Lower leg skin (tissue), 3 donors: ENCODE data around the gene FOXI3.

ENCODE experiments used
- POLR2A ChIP-seq, 2 donors: fragments of 450-650 bp; IDR thresholded peaks; one replicate each; pipeline ENCODE4 v1.6.1; 2016 to 2017; ENCODE audit warnings: antibody characterized with exemption in 2 of 2, mild to moderate bottlenecking in 1 of 2, moderate library complexity in 1 of 2
- TF ChIP-seq, protein P1 (sequence below), 3 donors: fragments of 450-650 bp; IDR thresholded peaks; one replicate each; pipeline ENCODE4 v1.5.1; 2016; ENCODE audit warnings: antibody characterized with exemption in 3 of 3, mild to moderate bottlenecking in 3 of 3, moderate library complexity in 2 of 3

DNA sequence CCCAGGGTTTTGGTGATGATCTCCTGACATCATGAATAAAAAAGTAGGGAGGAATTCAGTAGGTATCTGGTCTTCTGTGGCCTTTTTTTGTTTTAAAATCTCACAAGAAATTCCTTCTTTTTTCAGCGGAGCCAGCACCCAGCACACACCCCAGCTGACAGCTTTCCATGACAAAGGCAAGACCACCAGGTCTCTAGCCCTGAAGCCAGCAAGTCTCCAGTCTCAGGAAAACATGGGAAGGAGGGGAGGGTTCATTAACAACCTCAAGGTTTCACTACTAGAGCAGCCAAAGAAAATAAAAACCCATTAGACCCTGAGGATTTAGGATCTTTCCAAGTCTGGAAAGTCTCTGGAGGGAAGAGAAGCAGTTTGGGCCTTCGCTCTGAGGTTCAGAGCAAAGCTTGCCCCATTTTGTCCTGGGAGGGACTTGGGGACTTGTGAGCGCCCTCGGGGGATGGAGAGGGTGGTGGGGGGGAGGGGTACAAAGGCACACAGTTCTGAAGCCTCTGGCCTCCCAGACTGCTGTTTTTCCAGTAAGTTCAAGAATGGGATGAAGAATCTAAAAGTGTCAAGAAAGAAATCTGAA lies 9.0 kb downstream of the FOXI3 start:
- TF ChIP-seq, protein P1, sequence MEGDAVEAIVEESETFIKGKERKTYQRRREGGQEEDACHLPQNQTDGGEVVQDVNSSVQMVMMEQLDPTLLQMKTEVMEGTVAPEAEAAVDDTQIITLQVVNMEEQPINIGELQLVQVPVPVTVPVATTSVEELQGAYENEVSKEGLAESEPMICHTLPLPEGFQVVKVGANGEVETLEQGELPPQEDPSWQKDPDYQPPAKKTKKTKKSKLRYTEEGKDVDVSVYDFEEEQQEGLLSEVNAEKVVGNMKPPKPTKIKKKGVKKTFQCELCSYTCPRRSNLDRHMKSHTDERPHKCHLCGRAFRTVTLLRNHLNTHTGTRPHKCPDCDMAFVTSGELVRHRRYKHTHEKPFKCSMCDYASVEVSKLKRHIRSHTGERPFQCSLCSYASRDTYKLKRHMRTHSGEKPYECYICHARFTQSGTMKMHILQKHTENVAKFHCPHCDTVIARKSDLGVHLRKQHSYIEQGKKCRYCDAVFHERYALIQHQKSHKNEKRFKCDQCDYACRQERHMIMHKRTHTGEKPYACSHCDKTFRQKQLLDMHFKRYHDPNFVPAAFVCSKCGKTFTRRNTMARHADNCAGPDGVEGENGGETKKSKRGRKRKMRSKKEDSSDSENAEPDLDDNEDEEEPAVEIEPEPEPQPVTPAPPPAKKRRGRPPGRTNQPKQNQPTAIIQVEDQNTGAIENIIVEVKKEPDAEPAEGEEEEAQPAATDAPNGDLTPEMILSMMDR (IDR thresholded peaks at IDR 0.05), result no peak
- TF ChIP-seq POLR2A (IDR thresholded peaks at IDR 0.05), result no peak
